IMR-90 (cell line): ENCODE results near the gene ZNF365. TPM values are rescaled to one million over a fixed set of nuclear protein-coding genes. Genes with fewer than 3 reads are reported as not detected.

ENCODE experiments used
- ATAC-seq: fragments of 200-7000 bp; cut with Tn5 transposase; 2 replicates; pipeline ENCODE4 v1.9.1; 2020; ENCODE audit warnings: low read depth, mild to moderate bottlenecking, moderate library complexity
- BruUV-seq: library from RNA; stranded (reverse); fragments of 400-500 nt; replicated peaks from 2 replicates; lab custom pipeline; 2021; lab: Mats Ljungman, UMichigan
- CTCF ChIA-PET: fragments of 300-600 bp; formaldehyde crosslinking; extraction: SDS; loops from one replicate; lab custom pipeline; 2021; ENCODE audit warnings: antibody characterized with exemption; lab: Yijun Ruan, JAX
- POLR2A ChIA-PET: fragments of 300-600 bp; sonication (Branson Sonifier 250); formaldehyde crosslinking; loops from one replicate; lab custom pipeline; 2022; ENCODE audit warnings: antibody characterized with exemption; ENCODE audit not compliant: unreplicated experiment; lab: Charles Lee
- DNase-seq: peaks from one replicate; pipeline ENCODE4 v3.0.0; 2013
- H2AFZ ChIP-seq: replicated peaks from 2 replicates; pipeline ENCODE3; 2013; ENCODE audit warnings: low read length, mild to moderate bottlenecking; ENCODE audit not compliant: poor library complexity
- H2AK5ac ChIP-seq: 2 replicates; pipeline ENCODE4 v1.6.1; 2013; ENCODE audit warnings: low read depth, low read length, inconsistent platforms
- H2AK9ac ChIP-seq: replicated peaks from 2 replicates; pipeline ENCODE3; 2013; ENCODE audit warnings: mild to moderate bottlenecking, low read depth, low read length, moderate library complexity; ENCODE audit not compliant: poor library complexity
- H2BK120ac ChIP-seq: 2 replicates; pipeline ENCODE4 v1.6.1; 2013; ENCODE audit warnings: low read depth, low read length, inconsistent platforms
- H2BK15ac ChIP-seq: 3 replicates; pipeline ENCODE4 v1.6.1; 2013; ENCODE audit warnings: low read depth, low read length, inconsistent platforms
- H2BK20ac ChIP-seq: 2 replicates; pipeline ENCODE4 v1.6.1; 2013; ENCODE audit warnings: low read depth, mild to moderate bottlenecking, inconsistent platforms, low read length, moderate library complexity
- H2BK5ac ChIP-seq: 2 replicates; pipeline ENCODE4 v1.6.1; 2013; ENCODE audit warnings: mild to moderate bottlenecking, low read depth, low read length, inconsistent platforms; ENCODE audit not compliant: poor library complexity, severe bottlenecking
- H3K14ac ChIP-seq: replicated peaks from 2 replicates; pipeline ENCODE4 v1.6.1; 2013; ENCODE audit warnings: low read depth, low read length, inconsistent platforms
- H3K18ac ChIP-seq: 2 replicates; pipeline ENCODE4 v1.6.1; 2013; ENCODE audit warnings: low read depth, low read length, control low read depth
- H3K23ac ChIP-seq: 2 replicates; pipeline ENCODE4 v1.6.1; 2013; ENCODE audit warnings: low read depth, low read length, inconsistent platforms
- H3K27ac ChIP-seq: 2 replicates; pipeline ENCODE4 v1.5.1; 2013; ENCODE audit warnings: mild to moderate bottlenecking, control low read depth, low read length; ENCODE audit not compliant: insufficient read depth
- H3K27me3 ChIP-seq: 2 replicates; pipeline ENCODE4 v1.6.1; 2013; ENCODE audit warnings: low read length; ENCODE audit not compliant: control insufficient read depth, insufficient read depth
- H3K36me3 ChIP-seq: 2 replicates; pipeline ENCODE4 v1.6.1; 2013; ENCODE audit warnings: low read length, mixed read lengths; ENCODE audit not compliant: control insufficient read depth, insufficient read depth
- H3K4ac ChIP-seq: 2 replicates; pipeline ENCODE4 v1.6.1; 2013; ENCODE audit warnings: low read depth, low read length, inconsistent platforms
- H3K4me1 ChIP-seq: 2 replicates; pipeline ENCODE4 v1.6.1; 2013; ENCODE audit warnings: low read length, mixed read lengths; ENCODE audit not compliant: control insufficient read depth, insufficient read depth
- H3K4me2 ChIP-seq: 2 replicates; pipeline ENCODE4 v1.6.1; 2013; ENCODE audit warnings: low read depth, mild to moderate bottlenecking, control low read depth, low read length, moderate library complexity
- H3K4me3 ChIP-seq: 2 replicates; pipeline ENCODE4 v1.5.1; 2013; ENCODE audit warnings: low read depth, mild to moderate bottlenecking, control low read depth, low read length, moderate library complexity; ENCODE audit not compliant: insufficient read depth
- H3K56ac ChIP-seq: 2 replicates; pipeline ENCODE4 v1.6.1; 2013; ENCODE audit warnings: low read length, inconsistent platforms; ENCODE audit not compliant: insufficient read depth; ENCODE audit errors: extremely low read depth
- H3K79me1 ChIP-seq, 2 experiments: 2 replicates each; pipeline ENCODE4 v1.6.1; 2013; ENCODE audit warnings: low read length in 2 of 2, inconsistent platforms in 1 of 2, low read depth in 1 of 2
- H3K9ac ChIP-seq: 2 replicates; pipeline ENCODE4 v1.6.1; 2013; ENCODE audit warnings: low read depth, low read length, control low read depth
- H3K9me1 ChIP-seq: 2 replicates; pipeline ENCODE4 v1.6.1; 2013; ENCODE audit warnings: low read length, inconsistent platforms; ENCODE audit not compliant: insufficient read depth
- H3K9me3 ChIP-seq: 2 replicates; pipeline ENCODE4 v1.6.1; 2013; ENCODE audit warnings: low read length; ENCODE audit not compliant: control insufficient read depth, insufficient read depth
- H4K20me1 ChIP-seq: 2 replicates; pipeline ENCODE4 v1.6.1; 2013; ENCODE audit warnings: low read length, inconsistent platforms; ENCODE audit not compliant: insufficient read depth
- H4K5ac ChIP-seq: 2 replicates; pipeline ENCODE4 v1.6.1; 2013; ENCODE audit warnings: mild to moderate bottlenecking, low read depth, low read length, control low read depth
- H4K8ac ChIP-seq, 2 experiments: 2 replicates each; pipeline ENCODE4 v1.6.1; 2013; ENCODE audit warnings: low read depth in 2 of 2, low read length in 2 of 2, control low read depth in 1 of 2, inconsistent platforms in 1 of 2
- H4K91ac ChIP-seq: 2 replicates; pipeline ENCODE4 v1.6.1; 2013; ENCODE audit warnings: low read depth, low read length, inconsistent platforms; ENCODE audit not compliant: insufficient read depth
- CEBPB ChIP-seq: IDR thresholded peaks from 2 replicates; pipeline ENCODE4 v1.6.1; 2012; ENCODE audit warnings: low read depth, low read length, improper control_type of control experiment
- MXI1 ChIP-seq: IDR thresholded peaks from 2 replicates; pipeline ENCODE4 v1.6.1; 2012; ENCODE audit warnings: low read depth, mild to moderate bottlenecking, low read length, moderate library complexity, borderline replicate concordance
- NFE2L2 ChIP-seq: fragments of 150-350 bp; IDR thresholded peaks from 2 replicates; pipeline ENCODE4 v1.6.1; 2016; ENCODE audit warnings: low read depth, mild to moderate bottlenecking, low read length
- WGBS, 2 experiments: methylation state at CpG; one replicate each; pipeline versions ENCODE4 v1.1.5 to v1.1.7; 2013; ENCODE audit warnings: missing lambda C conversion rate in 2 of 2; ENCODE audit not compliant: insufficient read length in 1 of 2; ENCODE audit errors: extremely low coverage in 2 of 2; 5-methylcytosine and 5-hydroxymethylcytosine counted together
- dilution Hi-C: fragments of 300-500 bp; cut with HindIII; formaldehyde crosslinking; loops from one replicate; pipeline ENCODE4 v1.14.3; 2018; ENCODE audit warnings: low sequenced_read_pairs; ENCODE audit not compliant: unreplicated experiment
- in situ Hi-C: fragments of 300-500 bp; cut with MboI; formaldehyde crosslinking; loops from 3 replicates; pipeline ENCODE4 v1.14.3; 2019; ENCODE audit warnings: low sequenced_read_pairs, inconsistent platforms, mixed read lengths
- intact Hi-C: fragments of 100-400 bp; cut with micrococcal nuclease; formaldehyde crosslinking; loops from 2 replicates; pipeline ENCODE4 v1.10.0; 2022
- polyA plus RNA-seq, 3 experiments: library from polyadenylated mRNA; depleted of rRNA; stranded (reverse); fragments of >200 nt; gene quantifications; 2 replicates each; pipeline ENCODE4 v1.2.3, GENCODE V29; 2012; ENCODE audit warnings: low replicate concordance in 1 of 3
- total RNA-seq: library from RNA; depleted of rRNA; stranded (reverse); fragments of >200 nt; gene quantifications from 2 replicates; pipeline ENCODE4 v1.2.3, GENCODE V29; 2012

Gene ZNF365
- total and polyA plus RNA-seq, 2 of the 4 experiments (the other 2 are of a cell fraction) = 1.2 to 3.2 TPM

DNA sequence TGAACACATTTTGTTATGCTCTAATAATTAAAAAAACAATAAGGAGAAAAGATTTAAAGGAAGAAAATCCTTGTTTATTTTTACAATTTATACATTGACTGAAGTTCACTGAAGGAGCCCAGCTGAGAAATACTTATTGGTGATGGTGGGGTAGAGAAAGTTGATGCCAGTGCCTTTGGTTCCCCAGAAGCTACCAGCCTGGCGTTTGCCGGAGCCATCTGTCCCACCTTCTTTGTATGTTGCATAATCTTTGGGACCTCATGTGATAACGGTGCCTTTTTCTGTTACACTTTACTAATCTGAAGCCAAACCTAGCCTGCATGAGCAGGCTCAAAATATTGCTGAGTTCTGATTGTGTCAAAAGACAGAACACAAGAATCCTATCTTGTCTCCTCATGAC lies 22.7 kb downstream of the ZNF365 start:
- Histone ChIP-seq H2BK120ac (no peak overlapping the region), H3K36me3 (no peaks in the 10 kb centered on the region), H2AFZ (no peak overlapping the region), H2BK5ac (no peak overlapping the region), H3K9ac (no peak overlapping the region), H3K4me3 (no peak overlapping the region), H2AK9ac (peak overlapping the region; percentile 16), H3K4ac (no peak overlapping the region), H2BK20ac (no peak overlapping the region), H3K4me2 (no peak overlapping the region), H3K56ac (no peak overlapping the region), H4K5ac (no peak overlapping the region), H4K20me1 (no peaks in the 10 kb centered on the region), H3K23ac (no peak overlapping the region), H3K27ac (no peak overlapping the region), H4K8ac (no peak overlapping the region), H3K9me1 (no peaks in the 10 kb centered on the region), H4K91ac (no peak overlapping the region), H3K14ac (no peak overlapping the region), H3K18ac (no peak overlapping the region), H3K79me1 (no peaks in the 10 kb centered on the region), H2AK5ac (no peak overlapping the region), H3K9me3 (no peaks in the 10 kb centered on the region), H3K4me1 (peaks cover 4% of the 10 kb centered on the region; the same call in 1 of the 2 replicates), H3K27me3 (no peaks in the 10 kb centered on the region), H2BK15ac (no peak overlapping the region)
- CTCF ChIA-PET = no interaction called here
- intact Hi-C loops (no loop called here), dilution Hi-C loops (no loop called here), in situ Hi-C loops (no loop called here)
- DNase-seq = no peak
- ATAC-seq = no peak
- TF ChIP-seq CEBPB (0 out of 2 replicates have a peak, but pooled peaks have one; percentile 4), NFE2L2 (no peak), MXI1 (no peak)
- WGBS, 2 experiments = no CpG with 5 or more reads among the region's 3 CpGs
- POLR2A ChIA-PET = no interaction called here
- BruUV-seq = no TSS peak
